Suppressor macrophage (primary cell): ENCODE results near the gene CLMP.

Experiments
- DNase-seq, 4 experiments: peaks; one replicate each; pipeline ENCODE4 v3.0.0-alpha.2; 2020 to 2022

The CLMP gene

GRCh38 chr11:123055191-123055901 is 139.7 kb downstream of the CLMP start:
- no peak for DNase-seq

GRCh38 chr11:123054301-123055065 is 140.6 kb downstream of the CLMP start:
- peak; percentile 51 to 91 (median 74) for DNase-seq

GRCh38 chr11:123052901-123053721 is 141.9 kb downstream of the CLMP start:
- no peak for DNase-seq

- no peak for DNase-seq
Observed at GRCh38 chr11:123051634-123052033, 143.4 kb downstream of the CLMP start.

- no peak for DNase-seq
Observed at GRCh38 chr11:123051146-123051545, 143.9 kb downstream of the CLMP start.

- no peak for DNase-seq
Observed at GRCh38 chr11:123047947-123048293, 147.1 kb downstream of the CLMP start.

- no peak for DNase-seq
Observed at GRCh38 chr11:123047266-123047946, 147.6 kb downstream of the CLMP start.

- no peak for DNase-seq
Observed at GRCh38 chr11:123046473-123047259, 148.4 kb downstream of the CLMP start.

- DNase-seq = no peak
Observed at GRCh38 chr11:123045101-123045500, 149.9 kb downstream of the CLMP start.

GRCh38 chr11:123041185-123041584 is 153.9 kb downstream of the CLMP start:
- DNase-seq = no peak

- no peak for DNase-seq
Observed at GRCh38 chr11:123040111-123040432, 155.0 kb downstream of the CLMP start.

- no peak for DNase-seq
Observed at GRCh38 chr11:123035831-123036230, 159.2 kb downstream of the CLMP start.

- DNase-seq = peak in 3 of 4 experiments; percentile 26 to 38 (median 34)
Observed at GRCh38 chr11:123034597-123034996, 160.5 kb downstream of the CLMP start.

- peak in 1 of 4 experiments; percentile 28 for DNase-seq
Observed at GRCh38 chr11:123033895-123034294, 161.2 kb downstream of the CLMP start.

GRCh38 chr11:123030517-123030916 is 164.5 kb downstream of the CLMP start:
- DNase-seq = no peak

GRCh38 chr11:123020968-123021367 is 174.1 kb downstream of the CLMP start:
- peak; percentile 72 to 91 (median 86) for DNase-seq
